HepG2 (cell line): Measurements from ENCODE around the gene HOTAIR. TPM values are rescaled to one million over a fixed set of nuclear protein-coding genes. Genes with fewer than 3 reads are reported as not detected.

Experiments
- ATAC-seq: fragments of 200-7000 bp; cut with Tn5 transposase; 3 replicates; pipeline ENCODE4 v1.9.1; 2020; ENCODE audit warnings: mild to moderate bottlenecking, moderate library complexity
- BruUV-seq: library from RNA; stranded (reverse); fragments of 400-500 nt; replicated peaks from 2 replicates; lab custom pipeline; 2021; lab: Mats Ljungman, UMichigan
- CTCF ChIA-PET: fragments of 300-600 bp; formaldehyde crosslinking; extraction: SDS; loops from one replicate; lab custom pipeline; 2021; ENCODE audit warnings: low total read pairs, inconsistent platforms, low intra/inter-chr PET ratio; lab: Yijun Ruan, JAX
- POLR2A ChIA-PET: fragments of 350-600 bp; sonication (Branson Sonifier 250); formaldehyde crosslinking; loops from one replicate; lab custom pipeline; 2020; ENCODE audit warnings: antibody characterized with exemption, inconsistent platforms; lab: Yijun Ruan, JAX
- DNase-seq: peaks from one replicate; pipeline ENCODE4 v3.0.0-alpha.2; 2015; ENCODE audit warnings: low spot score
- FAIRE-seq: peaks from 3 replicates; lab custom pipeline; 2011; peaks lifted over from hg19 to GRCh38; lab: Jason Lieb, UNC
- H2AFZ ChIP-seq: one replicate; pipeline ENCODE4 v1.6.1; 2011; ENCODE audit warnings: low read length, inconsistent platforms
- H3K27ac ChIP-seq: fragments of 300-600 bp; 3 replicates; pipeline ENCODE4 v1.8.0; 2011; ENCODE audit warnings: mixed run types, mild to moderate bottlenecking, mixed read lengths, low read length, inconsistent platforms; ENCODE audit not compliant: insufficient read depth; ENCODE audit errors: extremely low read length
- H3K27me3 ChIP-seq, 2 experiments: fragments of 200-600 bp in 1 of 2; 2 replicates in 1 of 2; 3 replicates in 1 of 2; pipeline versions ENCODE4 v1.6.0 to v1.8.0; 2011; ENCODE audit warnings: low read length in 2 of 2, mild to moderate bottlenecking in 2 of 2, moderate library complexity in 2 of 2, inconsistent platforms in 1 of 2; ENCODE audit not compliant: insufficient read depth in 2 of 2, control insufficient read depth in 1 of 2
- H3K36me3 ChIP-seq, 2 experiments: fragments of 200-600 bp in 1 of 2; replicated peaks in 1 of 2; 2 replicates in 1 of 2; 3 replicates in 1 of 2; pipeline versions ENCODE4 v1.5.1 to v1.8.0; 2011; ENCODE audit warnings: low read length in 2 of 2, inconsistent platforms in 1 of 2; ENCODE audit not compliant: insufficient read depth in 2 of 2, control insufficient read depth in 1 of 2
- H3K4me1 ChIP-seq: 2 replicates; pipeline ENCODE4 v1.5.1; 2012; ENCODE audit warnings: low read length, inconsistent platforms; ENCODE audit not compliant: insufficient read depth
- H3K4me2 ChIP-seq: 2 replicates; pipeline ENCODE4 v1.6.0; 2011; ENCODE audit warnings: low read depth, low read length, inconsistent platforms
- H3K4me3 ChIP-seq, 3 experiments: fragments of 200-600 bp in 1 of 3; sonication (generic), shearing (Covaris generic) in 1 of 3; replicated peaks in 1 of 3; 2 replicates each; pipeline ENCODE4 v1.5.1; 2011 to 2016; ENCODE audit warnings: low read length in 3 of 3, inconsistent platforms in 2 of 3, low read depth in 2 of 3, mild to moderate bottlenecking in 2 of 3, control low read depth in 1 of 3, mixed read lengths in 1 of 3; ENCODE audit not compliant: insufficient read depth in 1 of 3
- H3K79me2 ChIP-seq: one replicate; pipeline ENCODE4 v1.6.1; 2011; ENCODE audit warnings: low read length, inconsistent platforms; ENCODE audit not compliant: insufficient read depth
- H3K9ac ChIP-seq: 2 replicates; pipeline ENCODE4 v1.6.0; 2011; ENCODE audit warnings: mild to moderate bottlenecking, low read depth, low read length, inconsistent platforms; ENCODE audit not compliant: insufficient read depth
- H3K9me3 ChIP-seq: 2 replicates; pipeline ENCODE4 v1.5.1; 2012; ENCODE audit warnings: mild to moderate bottlenecking, low read length
- H4K20me1 ChIP-seq: 2 replicates; pipeline ENCODE4 v1.6.0; 2011; ENCODE audit warnings: inconsistent platforms, mild to moderate bottlenecking, low read length, moderate library complexity; ENCODE audit not compliant: insufficient read depth
- ATF1 ChIP-seq: IDR thresholded peaks from 2 replicates; pipeline ENCODE4 v1.6.1; 2016; ENCODE audit warnings: mild to moderate bottlenecking, control low read depth
- BCL6 ChIP-seq: IDR thresholded peaks from 2 replicates; pipeline ENCODE4 v1.6.1; 2016; ENCODE audit warnings: missing genetic modification reagents, missing compliant biosample characterization
- CBX5 ChIP-seq: sonication (generic); formaldehyde crosslinking; IDR thresholded peaks from 2 replicates; pipeline ENCODE4 v1.4.0; 2020; ENCODE audit warnings: missing genetic modification reagents, borderline replicate concordance
- CREB1 ChIP-seq, 2 experiments: fragments of 450-650 bp in 1 of 2; IDR thresholded peaks; 2 replicates each; pipeline ENCODE4 v1.6.1; 2016 to 2017; ENCODE audit warnings: control low read depth in 1 of 2, mild to moderate bottlenecking in 1 of 2, missing compliant biosample characterization in 1 of 2, missing genetic modification characterization in 1 of 2
- CREM ChIP-seq, 2 experiments: sonication (generic) in 1 of 2; formaldehyde crosslinking in 1 of 2; IDR thresholded peaks; 2 replicates each; pipeline versions ENCODE4 v1.4.0 to v1.6.1; 2016 to 2020; ENCODE audit warnings: antibody characterized with exemption in 1 of 2, mild to moderate bottlenecking in 1 of 2, missing genetic modification reagents in 1 of 2
- HIVEP1 ChIP-seq: sonication (generic); formaldehyde crosslinking; IDR thresholded peaks from 2 replicates; pipeline ENCODE4 v1.4.0; 2020; ENCODE audit warnings: mild to moderate bottlenecking, missing genetic modification reagents
- HOXA3 ChIP-seq: sonication (generic); formaldehyde crosslinking; IDR thresholded peaks from 2 replicates; pipeline ENCODE4 v1.5.0; 2020; ENCODE audit warnings: missing genetic modification reagents
- IRF2 ChIP-seq: IDR thresholded peaks from 2 replicates; pipeline ENCODE4 v1.6.1; 2018; ENCODE audit warnings: missing genetic modification reagents, missing compliant biosample characterization
- NR2C2 ChIP-seq: sonication (generic); formaldehyde crosslinking; IDR thresholded peaks from 2 replicates; pipeline ENCODE4 v1.4.0; 2020; ENCODE audit warnings: missing genetic modification reagents, mild to moderate bottlenecking, moderate library complexity, borderline replicate concordance
- NR2F6 ChIP-seq, 2 experiments: IDR thresholded peaks; 2 replicates each; pipeline ENCODE4 v1.6.1; 2016; ENCODE audit warnings: antibody characterized with exemption in 1 of 2, mild to moderate bottlenecking in 1 of 2
- NR3C1 ChIP-seq: sonication (generic); formaldehyde crosslinking; IDR thresholded peaks from 2 replicates; pipeline ENCODE4 v1.4.0; 2020; ENCODE audit warnings: missing genetic modification reagents
- PHF5A ChIP-seq: IDR thresholded peaks from one replicate; pipeline ENCODE4 v1.6.1; 2018; ENCODE audit warnings: low read depth, missing genetic modification reagents; ENCODE audit not compliant: unreplicated experiment
- PPARG ChIP-seq: conservative IDR thresholded peaks from 2 replicates; pipeline ENCODE4 v1.6.1; 2016; ENCODE audit warnings: missing biosample characterization, missing genetic modification reagents
- RAD21 ChIP-seq: fragments of 450-650 bp; formaldehyde crosslinking; IDR thresholded peaks from 2 replicates; pipeline ENCODE4 v1.5.0; 2020; ENCODE audit warnings: mild to moderate bottlenecking
- RXRB ChIP-seq: IDR thresholded peaks from 2 replicates; pipeline ENCODE4 v1.6.1; 2016; ENCODE audit warnings: borderline replicate concordance, missing genetic modification reagents, missing compliant biosample characterization
- STAG1 ChIP-seq: sonication (generic); formaldehyde crosslinking; IDR thresholded peaks from 2 replicates; pipeline ENCODE4 v1.4.0; 2020; ENCODE audit warnings: missing genetic modification reagents
- TRIM24 ChIP-seq: sonication (generic); formaldehyde crosslinking; IDR thresholded peaks from 2 replicates; pipeline ENCODE4 v1.8.0; 2022; ENCODE audit warnings: mild to moderate bottlenecking, missing genetic modification reagents
- ZBTB21 ChIP-seq: sonication (generic); formaldehyde crosslinking; IDR thresholded peaks from 2 replicates; pipeline ENCODE4 v1.4.0; 2020; ENCODE audit warnings: missing genetic modification reagents
- ZNF816 ChIP-seq: sonication (generic); formaldehyde crosslinking; IDR thresholded peaks from 2 replicates; pipeline ENCODE4 v1.8.0; 2022; ENCODE audit warnings: missing genetic modification reagents, mild to moderate bottlenecking, borderline replicate concordance
- WGBS: methylation state at CpG from one replicate; pipeline ENCODE4 v1.1.6; 2017; ENCODE audit warnings: low lambda C conversion rate; 5-methylcytosine and 5-hydroxymethylcytosine counted together
- in situ Hi-C: cut with HindIII; loops from 2 replicates; pipeline ENCODE4 v1.10.0; 2017; ENCODE audit warnings: low pct_unique_long_range_greater_than_20kb; ENCODE audit not compliant: extremely low pct_ligation_motif_present
- intact Hi-C: fragments of 100-400 bp; cut with micrococcal nuclease; formaldehyde crosslinking; loops from one replicate; pipeline ENCODE4 v1.10.0; 2022; ENCODE audit not compliant: unreplicated experiment
- polyA plus RNA-seq, 8 experiments: library from polyadenylated mRNA; depleted of rRNA in 3 of 8; stranded (reverse) in 7 of 8; unstranded in 1 of 8; fragments of >200 nt; fragmentation: Illumina TruSeq in 4 of 8; extraction: Trizol in 4 of 8; gene quantifications; 2 replicates each; pipeline versions ENCODE4 v1.2.1 to v1.2.3, GENCODE V29; 2011 to 2016; ENCODE audit warnings: low read depth in 4 of 8, missing spikeins in 1 of 8, mixed read lengths in 1 of 8; ENCODE audit not compliant: insufficient read depth in 1 of 8
- total RNA-seq, 5 experiments: library from RNA; depleted of rRNA; stranded (reverse); fragments of >200 nt; fragmentation: Illumina TruSeq; extraction: Trizol; gene quantifications; 2 replicates each; pipeline ENCODE4 v1.2.3, GENCODE V29; 2016; ENCODE audit warnings: low read depth in 1 of 5
- TF ChIP-seq, protein P1 (sequence below): sonication (generic); formaldehyde crosslinking; IDR thresholded peaks from 2 replicates; pipeline ENCODE4 v1.4.0; 2020; ENCODE audit warnings: missing genetic modification reagents
- TF ChIP-seq, protein P2 (sequence below): sonication (generic); formaldehyde crosslinking; IDR thresholded peaks from 2 replicates; pipeline ENCODE4 v1.4.0; 2020; ENCODE audit warnings: missing genetic modification reagents, mild to moderate bottlenecking, borderline replicate concordance

HOTAIR gene
- total and polyA plus RNA-seq, 2 of the 13 experiments (the other 11 are each of a cell fraction or from before 2014, with no cell fraction given): not detected

DNA sequence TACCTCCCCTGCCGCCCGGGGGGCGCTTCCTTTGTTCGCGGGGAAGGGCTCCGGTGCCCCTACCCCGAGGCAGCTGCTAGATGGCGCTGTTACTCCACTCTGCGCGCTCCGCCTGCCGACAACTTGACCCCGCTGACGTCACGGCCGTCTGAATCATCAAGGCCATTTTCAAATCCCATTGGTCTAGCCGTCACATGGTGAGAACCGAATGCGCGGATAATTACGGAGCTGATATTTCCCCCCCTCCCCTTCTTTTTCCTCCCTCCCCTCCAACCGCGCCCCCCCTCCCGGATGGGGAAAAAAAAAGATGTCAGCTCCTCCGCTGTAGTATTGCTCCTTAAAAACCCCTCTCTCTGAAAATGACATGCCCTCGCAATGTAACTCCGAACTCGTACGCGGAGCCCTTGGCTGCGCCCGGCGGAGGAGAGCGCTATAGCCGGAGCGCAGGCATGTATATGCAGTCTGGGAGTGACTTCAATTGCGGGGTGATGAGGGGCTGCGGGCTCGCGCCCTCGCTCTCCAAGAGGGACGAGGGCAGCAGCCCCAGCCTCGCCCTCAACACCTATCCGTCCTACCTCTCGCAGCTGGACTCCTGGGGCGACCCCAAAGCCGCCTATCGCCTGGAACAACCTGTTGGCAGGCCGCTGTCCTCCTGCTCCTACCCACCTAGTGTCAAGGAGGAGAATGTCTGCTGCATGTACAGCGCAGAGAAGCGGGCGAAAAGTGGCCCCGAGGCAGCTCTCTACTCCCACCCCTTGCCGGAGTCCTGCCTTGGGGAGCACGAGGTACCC, 10.3 kb upstream of the HOTAIR start, which contains the start of gene HOXC10:
HOXC10 (plus strand) TSS at position 246 of the 791 bp plus-strand sequence; CDS start at position 360, 114 bp downstream.
- H3K4me3 ChIP-seq: no peak within 1 kb of the TSS
- intact Hi-C loops: no loop called here
- H3K36me3 ChIP-seq: no peaks in the 10 kb centered on the region
- H3K9ac ChIP-seq: no peak within 1 kb of the TSS
- ChIA-PET POLR2A (no interaction called here), CTCF (interaction anchor here (0.9 to 2.3 kb wide), 3 partner anchors 216 to 232 kb away, joined by 3 to 12 read pairs (median 8); no protein-coding TSS in a partner anchor)
- peaks cover 35% of the 10 kb centered on the region for H3K4me1 ChIP-seq
- ATAC-seq (peak; percentile 48), FAIRE-seq (no peak), DNase-seq (peak; percentile 53)
- H3K79me2 ChIP-seq: no peaks in the 10 kb centered on the region
- BruUV-seq: no TSS peak
- whole genome bisulfite sequencing: 61% methylated on average over 45 of the region's 55 CpGs
- in situ Hi-C loops: no loop called here
- no peak within 1 kb of the TSS for H2AFZ ChIP-seq
- H3K4me2 ChIP-seq: no peak within 1 kb of the TSS
- no peaks in the 10 kb centered on the region for H3K9me3 ChIP-seq
- H4K20me1 ChIP-seq: no peaks in the 10 kb centered on the region
- H3K27ac ChIP-seq: no peak within 1 kb of the TSS
- peaks cover 6 to 42% of the 10 kb centered on the region in 2 experiments; a peak in 4 of 5 replicates for H3K27me3 ChIP-seq
- peak; percentile 97 for TF ChIP-seq CREB1 (IDR thresholded peaks at IDR 0.05)
- TF ChIP-seq CREB1 (CRISPR knock-in tag; IDR thresholded peaks at IDR 0.05): peak; percentile 38; the same call in 1 of the 2 replicates
- TF ChIP-seq ATF1 (CRISPR knock-in tag): peak; percentile 56
- no peak for TF ChIP-seq IRF2
- TF ChIP-seq PPARG: no peak
- TF ChIP-seq, protein P1, sequence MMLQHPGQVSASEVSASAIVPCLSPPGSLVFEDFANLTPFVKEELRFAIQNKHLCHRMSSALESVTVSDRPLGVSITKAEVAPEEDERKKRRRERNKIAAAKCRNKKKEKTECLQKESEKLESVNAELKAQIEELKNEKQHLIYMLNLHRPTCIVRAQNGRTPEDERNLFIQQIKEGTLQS (CRISPR knock-in tag): 0 out of 2 replicates have a peak, but pooled peaks have one; percentile 33
- TF ChIP-seq ZNF816 (CRISPR knock-in tag): no peak
- peak; percentile 72 for TF ChIP-seq HOXA3 (CRISPR knock-in tag)
- no peak for TF ChIP-seq BCL6 (CRISPR knock-in tag)
- TF ChIP-seq, protein P2, sequence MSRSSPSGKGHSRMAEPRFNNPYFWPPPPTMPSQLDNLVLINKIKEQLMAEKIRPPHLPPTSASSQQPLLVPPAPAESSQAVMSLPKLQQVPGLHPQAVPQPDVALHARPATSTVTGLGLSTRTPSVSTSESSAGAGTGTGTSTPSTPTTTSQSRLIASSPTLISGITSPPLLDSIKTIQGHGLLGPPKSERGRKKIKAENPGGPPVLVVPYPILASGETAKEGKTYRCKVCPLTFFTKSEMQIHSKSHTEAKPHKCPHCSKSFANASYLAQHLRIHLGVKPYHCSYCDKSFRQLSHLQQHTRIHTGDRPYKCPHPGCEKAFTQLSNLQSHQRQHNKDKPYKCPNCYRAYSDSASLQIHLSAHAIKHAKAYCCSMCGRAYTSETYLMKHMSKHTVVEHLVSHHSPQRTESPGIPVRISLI (CRISPR knock-in tag): no peak
- no peak for TF ChIP-seq TRIM24
- TF ChIP-seq CREM (IDR thresholded peaks at IDR 0.05): peak; percentile 76
- TF ChIP-seq CREM (CRISPR knock-in tag; IDR thresholded peaks at IDR 0.05): no peak
- TF ChIP-seq STAG1 (CRISPR knock-in tag): peak; percentile 74
- TF ChIP-seq NR2F6 (IDR thresholded peaks at IDR 0.05): peak; percentile 73
- TF ChIP-seq NR2F6 (CRISPR knock-in tag; IDR thresholded peaks at IDR 0.05): peak; percentile 88
- no peak for TF ChIP-seq NR3C1 (CRISPR knock-in tag)
- TF ChIP-seq RAD21 (CRISPR knock-in tag): peak; percentile 76
- no peak for TF ChIP-seq HIVEP1
- no peak for TF ChIP-seq PHF5A (CRISPR knock-in tag)
- peak; percentile 74; the same call in 1 of the 2 replicates for TF ChIP-seq NR2C2 (CRISPR knock-in tag)
- peak; percentile 66; the same call in 1 of the 2 replicates for TF ChIP-seq ZBTB21 (CRISPR knock-in tag)
- TF ChIP-seq RXRB (CRISPR knock-in tag): 0 out of 2 replicates have a peak, but pooled peaks have one; percentile 19
- peak; percentile 26; the same call in 1 of the 2 replicates for TF ChIP-seq CBX5
